Glomerular visceral epithelial cell (primary cell): Measurements from ENCODE around the gene SLC47A2.
A peak's percentile ranks its signal among the peaks of the same experiment; 100 is the strongest.

Source experiments
- DNase-seq: peaks from one replicate; pipeline ENCODE4 v3.0.0-alpha.2; 2016; ENCODE audit errors: extremely low spot score

Gene SLC47A2

GRCh38 chr17:19646788-19647696, 69.3 kb downstream of the SLC47A2 start:
- peak; percentile 24 for DNase-seq

DNA sequence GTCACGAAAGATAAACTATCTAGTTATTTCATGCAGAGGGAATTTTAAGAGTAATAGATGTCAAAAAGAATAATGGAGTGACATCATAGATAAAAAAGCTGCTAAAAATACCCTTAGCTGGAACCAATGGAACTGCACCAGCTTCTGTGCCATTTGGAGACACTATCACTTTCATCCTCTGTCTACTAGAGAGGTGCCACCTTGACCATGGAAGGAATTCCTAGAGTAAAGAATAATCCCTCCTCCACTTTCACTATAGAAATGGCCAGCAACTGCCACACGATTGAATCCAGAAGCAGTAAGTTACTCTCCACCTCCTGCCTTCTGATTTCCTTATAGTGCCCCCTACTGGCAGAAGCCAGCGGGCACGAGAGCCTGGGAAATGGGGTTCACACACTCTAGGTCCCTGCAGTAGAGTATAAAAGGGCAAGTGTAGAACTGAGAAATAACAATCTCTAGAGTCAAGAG, 70.6 kb downstream of the SLC47A2 start:
- DNase-seq: no peak

- DNase-seq: no peak
Measured at GRCh38 chr17:19644493-19645210, 71.7 kb downstream of the SLC47A2 start.

DNA sequence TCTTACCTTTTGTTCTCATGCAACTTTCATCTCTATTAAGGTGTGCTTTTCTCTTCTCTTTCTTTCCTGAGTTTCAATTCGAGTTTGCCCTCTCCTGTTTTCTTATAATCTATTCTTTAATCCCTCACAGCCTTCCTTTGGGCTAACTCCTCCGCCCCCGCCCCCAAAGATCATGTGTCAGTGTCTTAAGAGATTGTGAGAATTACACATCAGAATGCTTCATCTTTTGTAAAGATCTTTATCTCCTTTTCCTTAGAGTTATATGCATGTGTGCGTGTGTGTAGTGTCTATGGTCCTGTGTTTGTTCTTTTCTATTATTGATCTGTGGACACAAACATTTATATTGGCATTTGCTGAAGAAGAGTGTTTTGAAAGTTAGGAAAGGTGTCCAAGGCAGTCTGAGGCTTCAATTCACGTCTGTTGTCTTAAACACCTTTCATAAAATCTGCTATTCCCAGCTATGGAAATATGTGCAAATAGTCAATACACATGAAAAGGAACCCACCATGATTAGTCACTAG, 74.0 kb downstream of the SLC47A2 start:
- no peak for DNase-seq

- no peak for DNase-seq
Measured at GRCh38 chr17:19641687-19642372, 74.6 kb downstream of the SLC47A2 start.

DNA sequence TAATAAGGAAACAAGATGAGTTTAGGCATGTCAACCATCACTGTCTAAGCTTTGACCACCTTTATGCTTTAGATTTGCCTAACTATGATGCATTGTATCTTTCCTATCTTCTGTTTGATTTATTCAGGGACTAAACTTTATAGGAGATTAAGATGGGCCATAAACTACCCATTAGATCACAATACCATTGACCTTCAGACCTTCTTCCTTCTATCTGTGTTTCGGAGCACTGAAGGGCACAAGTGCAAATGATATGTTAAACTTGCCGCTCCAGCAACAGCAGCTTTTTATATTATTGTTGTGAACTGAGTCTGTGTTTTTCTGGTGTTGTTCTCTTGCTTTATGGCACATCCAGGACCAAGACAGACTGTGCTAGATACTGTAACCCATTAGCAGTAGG, 84.5 kb downstream of the SLC47A2 start:
- no peak for DNase-seq

DNA sequence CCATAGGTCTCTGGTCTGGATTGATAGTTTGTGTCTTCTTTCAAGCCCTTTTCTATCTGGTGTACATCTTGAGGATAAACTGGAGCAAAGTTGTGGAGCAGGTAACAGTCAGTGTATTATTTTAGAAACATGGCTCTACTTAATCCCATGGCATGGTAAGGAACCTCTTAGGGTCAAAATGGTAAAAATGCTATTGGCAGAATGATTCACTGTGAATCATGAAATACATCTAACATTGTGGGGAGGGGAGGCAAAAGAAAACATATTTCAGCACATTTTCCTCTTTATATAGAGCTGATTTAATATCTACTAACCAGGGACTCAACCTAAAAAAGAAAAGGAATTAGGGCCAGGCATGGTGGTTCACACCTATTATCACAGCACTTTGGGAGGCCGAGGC, 85.7 kb downstream of the SLC47A2 start:
- DNase-seq: no peak

DNA sequence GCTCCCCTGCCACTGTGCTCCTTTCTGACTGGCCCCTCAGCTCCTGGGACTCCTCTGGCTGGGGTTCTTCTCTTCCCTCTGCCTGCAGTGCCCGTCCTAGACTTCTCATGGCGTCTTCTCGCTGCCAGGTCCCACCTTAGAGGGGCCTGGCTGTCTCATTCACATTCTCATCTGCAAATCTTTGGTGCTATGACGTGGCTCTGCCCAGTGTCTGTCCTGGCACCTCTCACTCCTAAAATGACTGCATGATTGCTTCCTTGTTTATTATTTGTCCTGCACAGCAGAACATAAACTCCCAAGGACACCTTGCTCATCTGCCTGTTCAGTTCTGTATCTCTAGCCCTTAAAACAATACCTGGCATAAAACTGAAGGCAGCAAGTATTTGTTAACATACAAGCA, 86.3 kb downstream of the SLC47A2 start:
- DNase-seq: no peak

GRCh38 chr17:19629449-19629848, 86.9 kb downstream of the SLC47A2 start:
- DNase-seq: no peak
